GM19463 (cell line): ENCODE data around the gene ADAMTS8.
"Not testable (repeated sequence)": the region's sequence is repeated elsewhere in the genome, so short reads cannot be mapped to it uniquely, and the experiment has no call there.

ENCODE experiments used
- ATAC-seq: cut with Tn5 transposase; IDR thresholded peaks from one replicate; pipeline ENCODE4 v1.9.1; 2021; ENCODE audit warnings: mild to moderate bottlenecking, moderate library complexity; ENCODE audit not compliant: unreplicated experiment

Gene ADAMTS8

DNA sequence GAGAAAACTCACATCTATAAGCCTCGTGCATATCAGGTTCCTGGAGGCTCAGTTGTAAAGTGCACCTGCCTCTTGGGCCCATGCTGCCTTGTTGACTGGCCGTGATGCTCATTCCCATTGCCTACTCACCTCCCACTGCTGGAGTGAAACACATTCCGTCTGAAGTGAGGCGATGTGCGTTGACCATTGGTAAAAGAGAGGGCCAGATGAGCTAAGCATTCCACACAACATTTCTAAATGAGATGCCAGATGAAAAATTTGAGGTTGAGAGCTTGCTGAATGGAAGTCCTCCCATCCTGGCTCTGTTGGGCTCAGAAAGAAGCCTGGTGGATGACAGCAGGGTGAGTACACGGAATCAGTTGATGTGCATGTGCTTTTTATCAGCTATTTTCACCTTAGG is 11.5 kb upstream of the ADAMTS8 start:
- no peak for ATAC-seq

DNA sequence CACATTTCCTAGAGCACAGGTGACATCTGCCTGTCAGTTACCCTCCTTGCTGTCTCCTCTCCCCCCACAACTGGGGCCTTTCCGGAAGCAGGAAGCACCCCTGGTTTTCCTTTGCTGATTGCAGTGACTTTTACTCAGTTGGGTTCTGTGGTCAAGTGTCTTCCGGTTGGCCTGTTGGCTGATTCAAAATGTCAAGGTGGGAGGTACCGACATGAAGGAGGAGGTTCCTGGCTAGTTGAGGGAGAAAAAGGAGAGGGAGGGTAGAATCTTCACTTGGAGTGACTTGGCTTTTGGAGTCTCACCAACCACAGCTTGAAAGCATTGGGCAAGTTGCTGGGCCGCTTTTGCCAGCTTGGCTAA is 10.7 kb upstream of the ADAMTS8 start:
- ATAC-seq = no peak

DNA sequence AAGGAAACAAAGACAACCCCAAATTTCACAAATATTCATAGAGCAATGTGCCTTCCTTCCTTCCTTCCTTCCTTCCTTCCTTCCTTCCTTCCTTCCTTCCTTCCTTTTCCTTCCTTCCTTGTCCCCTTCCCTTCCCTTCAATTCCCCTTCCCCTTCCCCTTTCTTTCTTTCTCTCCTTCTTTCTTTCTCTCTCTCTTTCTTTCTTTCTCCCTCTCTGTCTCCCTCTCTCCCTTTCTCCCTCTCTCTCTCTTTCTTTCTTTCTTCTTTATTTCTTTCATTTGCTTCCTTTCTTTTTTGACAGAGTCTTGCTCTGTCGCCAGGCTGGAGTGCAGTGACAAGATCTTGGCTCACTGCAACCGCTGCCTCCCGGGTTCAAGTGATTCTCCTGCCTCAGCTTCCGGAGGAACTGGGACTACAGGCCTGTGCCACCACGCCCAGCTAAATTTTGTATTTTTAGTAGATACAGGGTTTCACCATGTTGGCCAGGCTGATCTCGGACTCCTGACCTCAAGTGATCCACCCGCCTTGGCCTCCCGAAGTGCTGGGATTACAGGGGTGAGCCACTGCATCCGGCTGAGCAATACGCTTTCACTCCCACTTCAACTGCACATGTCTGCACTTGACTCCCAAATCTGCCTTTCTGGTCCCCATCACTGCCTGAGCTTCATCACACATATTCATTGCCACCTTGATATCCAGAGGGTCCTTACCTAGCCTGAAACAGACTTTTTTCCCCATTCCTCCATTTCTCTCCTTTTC is 10.2 kb upstream of the ADAMTS8 start:
- not testable (repeated sequence) for ATAC-seq

DNA sequence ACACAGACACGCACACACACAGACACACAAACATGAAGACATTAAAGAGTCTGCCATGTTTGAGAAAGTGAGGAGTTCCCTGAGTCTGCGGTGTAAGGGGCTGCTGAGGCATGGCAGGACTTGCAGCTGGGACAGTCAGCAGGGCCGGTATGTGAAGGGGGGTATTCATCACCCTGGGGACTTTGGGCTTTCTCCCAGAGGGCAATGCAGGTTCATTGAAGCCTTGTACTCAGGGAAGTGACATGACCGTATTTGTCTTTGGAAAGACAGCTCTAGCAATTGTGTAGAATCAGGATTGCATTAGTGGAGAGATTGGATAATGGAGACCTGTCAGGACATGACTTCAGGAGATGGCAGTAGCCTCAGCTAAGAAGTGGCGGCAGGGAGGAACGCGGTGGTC is 9.4 kb upstream of the ADAMTS8 start:
- ATAC-seq = no peak

DNA sequence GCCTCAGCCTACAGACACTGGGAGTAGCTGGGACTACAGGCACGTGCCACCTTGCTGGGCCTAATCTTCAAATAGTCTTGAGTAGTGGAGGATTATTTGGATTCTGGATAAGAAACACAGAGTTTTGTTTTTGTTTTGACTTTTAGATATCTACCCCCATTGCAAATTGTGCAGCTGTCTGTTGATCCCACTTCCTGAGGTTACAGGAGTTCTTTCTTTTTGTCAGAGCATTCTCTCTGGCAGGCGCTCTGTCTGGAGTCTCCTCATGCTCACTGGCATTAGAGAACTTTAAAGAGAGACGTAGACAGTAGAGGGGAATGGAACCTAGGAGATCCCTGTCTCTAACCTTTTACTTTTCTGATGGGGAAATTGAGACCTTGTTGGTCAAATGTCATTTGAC is 7.8 kb upstream of the ADAMTS8 start:
- ATAC-seq = no peak

DNA sequence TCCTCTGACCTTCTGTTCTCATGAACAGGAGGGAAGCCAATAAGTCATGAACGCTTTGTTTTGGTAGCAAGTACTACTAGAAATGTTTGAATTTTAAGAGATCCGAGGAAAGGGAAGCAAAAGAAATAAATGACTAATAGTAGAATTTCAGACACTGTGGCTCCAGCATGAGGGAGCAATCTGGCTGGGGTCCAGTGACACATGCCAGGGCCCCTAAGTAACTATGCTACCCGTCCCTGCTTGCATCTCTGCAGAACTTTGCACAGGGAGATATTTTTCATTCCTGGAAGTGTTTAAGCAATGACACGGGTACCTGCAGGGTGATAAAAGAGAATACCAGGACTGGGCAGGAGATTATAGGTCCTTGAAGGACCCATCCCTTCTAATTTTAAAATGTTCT is 7.3 kb upstream of the ADAMTS8 start:
- ATAC-seq = no peak

DNA sequence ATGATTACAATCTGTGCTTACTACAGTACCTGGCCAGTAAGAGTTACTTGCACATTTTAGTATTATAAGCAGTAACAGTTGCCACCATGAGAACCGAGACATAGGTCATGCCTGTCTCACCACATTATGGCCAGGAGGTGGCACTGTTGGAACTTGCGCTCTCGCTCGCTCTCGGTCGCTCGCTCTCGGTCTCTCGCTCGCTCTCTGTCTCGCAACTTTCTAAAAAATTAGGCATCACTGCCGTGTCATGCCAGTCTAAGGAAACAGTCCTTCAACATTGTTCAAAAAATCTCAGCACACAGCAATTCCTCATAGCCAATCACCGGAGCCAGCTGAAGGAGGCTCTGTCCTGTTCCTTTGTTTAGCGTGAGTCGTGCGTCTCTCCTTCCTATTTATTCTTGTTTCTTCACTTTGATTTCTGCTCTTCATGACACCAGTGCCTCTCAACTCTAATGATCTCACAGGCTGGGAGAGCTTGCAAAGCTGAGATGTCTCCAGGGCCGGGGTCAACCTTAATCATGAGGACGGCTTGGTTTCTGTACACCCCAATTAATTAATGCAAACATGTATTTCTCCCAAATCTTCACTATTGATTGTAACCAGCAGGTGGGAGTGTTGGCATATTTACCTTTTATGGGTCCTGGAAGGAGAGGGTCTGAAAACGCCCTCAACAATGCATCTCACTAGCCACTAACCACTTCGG is 6.3 kb upstream of the ADAMTS8 start:
- ATAC-seq = peak; percentile 73

DNA sequence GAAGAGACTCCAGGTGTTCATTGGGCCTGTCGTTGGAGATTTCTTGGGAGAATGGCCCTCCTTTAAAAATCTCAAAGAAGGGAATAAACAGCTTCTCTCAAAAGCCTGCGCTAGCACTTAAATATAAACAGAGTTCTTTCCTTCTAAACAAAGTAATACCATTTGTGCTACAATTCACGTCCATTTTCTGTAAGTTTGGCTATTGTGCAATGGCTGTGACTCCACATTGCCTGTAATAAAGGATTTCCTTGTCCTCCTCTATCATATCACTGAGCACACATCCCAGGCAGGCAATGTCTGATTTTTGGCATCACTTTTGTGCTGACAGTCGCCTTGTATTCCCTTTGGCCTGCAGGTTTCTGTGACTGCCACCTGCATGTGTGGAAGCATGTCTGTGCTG is 4.9 kb upstream of the ADAMTS8 start:
- ATAC-seq = no peak

DNA sequence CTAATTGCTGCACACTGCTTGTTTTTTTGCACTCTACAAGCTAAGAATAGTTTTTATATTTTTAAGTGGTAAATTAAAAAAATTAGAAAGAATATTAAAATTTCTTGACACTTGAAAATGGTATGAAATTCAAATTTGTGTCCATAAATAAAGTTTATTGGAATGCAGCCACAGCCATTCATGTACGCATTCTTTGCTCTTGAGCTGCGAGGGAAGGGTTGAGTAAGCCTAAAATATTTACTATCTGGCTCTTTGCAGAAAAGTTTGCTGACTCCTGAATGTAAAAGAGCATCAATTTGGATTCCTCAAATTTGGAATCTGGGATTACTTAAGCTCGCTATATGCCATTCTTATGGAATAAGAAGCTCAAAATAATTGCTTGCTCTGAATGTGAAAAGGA is 3.4 kb upstream of the ADAMTS8 start:
- no peak for ATAC-seq

DNA sequence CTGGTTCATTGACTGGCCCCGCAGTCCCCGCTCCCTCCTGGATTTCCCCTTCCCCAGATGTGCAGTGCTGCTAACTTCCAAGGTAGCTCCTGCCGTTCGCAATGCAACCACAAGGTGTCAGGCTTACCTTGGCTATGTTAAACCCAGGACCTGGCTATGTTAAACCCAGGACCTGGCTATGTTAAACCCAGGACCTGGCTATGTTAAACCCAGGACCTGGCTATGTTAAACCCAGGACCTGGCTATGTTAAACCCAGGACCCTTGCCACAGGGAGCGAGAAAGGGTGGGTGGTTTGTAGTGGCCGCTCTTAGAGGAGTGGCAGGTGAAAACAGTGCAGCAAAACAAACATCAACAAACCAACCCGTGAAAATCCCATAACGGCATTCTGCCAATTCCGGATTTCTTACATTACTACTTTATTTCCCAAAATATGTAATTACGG is 2.9 kb upstream of the ADAMTS8 start:
- peak; percentile 59 for ATAC-seq

DNA sequence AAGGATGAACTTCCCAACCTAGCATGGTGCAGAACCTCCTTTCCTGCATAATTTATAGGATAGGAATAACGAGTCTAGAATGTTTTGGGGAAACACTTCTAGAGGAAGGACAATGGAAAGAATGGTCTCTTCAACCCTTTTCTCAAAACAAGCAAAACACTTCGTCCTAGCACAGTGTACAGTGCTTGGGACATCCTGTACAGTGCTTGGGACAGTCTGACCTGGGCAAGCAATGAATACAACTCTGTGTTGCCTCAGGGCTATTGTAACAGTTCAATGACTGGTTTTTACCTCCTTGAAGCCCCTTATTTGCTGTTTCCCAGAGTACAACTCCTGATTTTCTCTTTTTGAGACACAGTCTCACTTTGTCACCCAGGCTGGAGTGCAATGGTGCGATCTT is 1.6 kb upstream of the ADAMTS8 start:
- ATAC-seq = no peak

DNA sequence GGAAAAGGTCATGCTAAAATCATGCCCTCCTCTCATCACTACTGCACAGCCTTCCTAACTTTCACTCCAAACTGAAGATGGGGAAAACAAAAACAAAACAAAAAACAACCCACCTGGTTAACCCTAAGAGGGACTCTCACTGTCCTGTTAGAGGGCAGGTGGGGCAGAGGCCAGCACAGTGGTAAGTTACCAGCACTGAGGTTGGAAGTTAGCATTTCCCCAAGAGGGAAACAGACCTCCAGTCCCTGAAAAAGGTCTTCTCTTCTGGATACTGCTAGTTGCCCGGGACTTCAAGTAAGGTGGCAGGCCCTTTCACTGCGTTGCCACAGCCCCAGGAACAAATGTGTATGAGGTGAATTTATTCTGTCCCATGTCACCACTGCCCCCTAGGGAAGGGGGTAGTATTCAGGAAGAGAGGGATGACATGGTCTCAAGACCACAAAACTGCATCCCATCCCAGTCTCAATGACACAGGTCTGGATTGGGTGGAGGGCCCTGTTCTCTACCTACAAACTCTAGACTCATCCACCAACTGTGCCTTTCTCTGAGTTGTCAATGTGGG is 792 bp upstream of the ADAMTS8 start:
- no peak for ATAC-seq

DNA sequence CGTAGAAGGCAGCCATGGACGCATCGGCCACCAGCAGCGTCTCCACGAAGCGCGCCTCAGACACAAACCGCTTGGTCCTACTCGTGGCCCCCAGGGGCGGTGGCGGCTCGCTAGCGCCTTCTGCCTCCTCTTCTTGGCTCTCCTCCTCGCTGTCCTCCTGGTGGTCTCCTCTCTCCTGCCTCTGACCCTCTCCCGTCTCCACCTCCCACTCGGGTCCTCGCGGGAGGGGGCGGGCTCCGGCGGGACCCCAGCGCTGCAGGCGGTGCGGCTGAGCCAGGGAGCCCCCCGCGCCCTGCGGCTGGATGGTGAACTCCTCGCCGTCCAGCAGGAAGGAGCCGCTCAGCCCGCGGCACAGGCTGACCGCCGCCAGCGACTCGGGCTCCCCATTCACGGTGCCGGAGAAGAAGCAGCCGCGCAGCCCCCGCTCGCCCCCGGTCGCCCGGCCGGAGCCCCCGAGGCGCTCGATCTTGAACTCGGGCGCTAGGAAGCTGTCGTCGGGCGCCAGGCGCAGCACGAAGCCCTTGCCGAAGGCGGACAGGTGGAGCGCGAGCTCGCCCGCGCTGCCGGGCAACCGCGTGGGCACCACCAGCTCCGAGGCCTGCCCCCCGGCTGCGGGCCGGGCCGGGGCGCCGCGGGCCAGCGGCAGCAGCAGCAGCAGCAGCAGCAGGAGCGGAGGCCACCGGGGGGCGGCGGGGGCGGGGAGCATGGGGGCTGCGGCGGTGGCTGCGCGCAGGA is 661 bp downstream of the ADAMTS8 start:
- no peak for ATAC-seq

DNA sequence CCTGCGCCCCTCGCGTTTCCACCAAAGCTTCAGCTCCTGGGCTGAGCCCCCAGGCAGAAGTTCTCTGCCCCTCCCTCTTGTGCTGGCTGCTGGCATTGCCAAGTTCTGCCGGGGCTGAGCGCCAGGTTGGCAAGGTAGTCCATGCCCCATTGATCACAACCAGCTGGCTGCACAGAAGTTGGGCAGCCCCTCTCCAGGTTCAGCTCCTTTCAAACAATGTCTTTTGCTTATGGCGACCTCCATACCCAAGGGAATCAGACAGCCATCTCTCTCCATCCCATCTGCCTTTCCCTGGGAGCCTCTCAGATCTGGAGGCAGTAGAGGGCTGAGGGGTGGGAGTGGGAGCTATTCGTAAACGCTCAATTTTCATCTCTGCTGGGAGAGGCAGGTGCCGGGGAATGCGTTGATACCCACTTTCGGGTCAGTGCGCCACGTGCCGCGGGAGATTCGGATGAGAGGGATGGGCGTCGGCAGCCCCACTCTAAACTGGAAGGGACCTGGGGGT is 1.5 kb downstream of the ADAMTS8 start:
- no peak for ATAC-seq

DNA sequence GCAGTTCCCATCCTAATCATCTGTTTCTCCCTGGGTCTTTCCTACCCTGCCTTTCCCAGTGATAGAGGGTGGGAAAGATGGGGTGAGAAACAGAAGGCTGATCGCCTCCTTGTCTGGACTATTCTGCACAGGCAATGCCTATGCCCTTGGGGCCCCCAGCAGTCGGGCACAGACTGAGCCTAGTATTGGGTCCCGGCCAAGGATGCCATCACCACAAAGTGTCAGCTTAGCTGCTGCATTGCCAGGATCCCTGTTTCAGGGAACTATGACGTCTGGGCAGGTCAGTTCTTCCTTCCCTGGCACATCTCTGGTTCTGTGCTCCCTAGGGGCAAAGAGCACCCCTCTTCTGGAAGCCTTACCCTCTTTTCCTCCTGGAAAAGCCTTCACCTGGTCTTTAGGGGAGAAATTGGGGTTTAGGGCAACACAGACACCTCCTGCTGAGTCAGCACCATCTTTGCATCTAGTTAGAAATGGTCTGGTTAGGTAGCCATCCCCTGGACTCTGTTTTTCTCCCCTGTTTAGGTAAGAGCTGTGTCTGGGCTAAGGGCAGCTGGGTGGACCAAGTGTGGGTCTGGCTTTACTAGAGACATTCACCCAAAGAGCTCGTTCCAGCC is 2.1 kb downstream of the ADAMTS8 start:
- no peak for ATAC-seq

DNA sequence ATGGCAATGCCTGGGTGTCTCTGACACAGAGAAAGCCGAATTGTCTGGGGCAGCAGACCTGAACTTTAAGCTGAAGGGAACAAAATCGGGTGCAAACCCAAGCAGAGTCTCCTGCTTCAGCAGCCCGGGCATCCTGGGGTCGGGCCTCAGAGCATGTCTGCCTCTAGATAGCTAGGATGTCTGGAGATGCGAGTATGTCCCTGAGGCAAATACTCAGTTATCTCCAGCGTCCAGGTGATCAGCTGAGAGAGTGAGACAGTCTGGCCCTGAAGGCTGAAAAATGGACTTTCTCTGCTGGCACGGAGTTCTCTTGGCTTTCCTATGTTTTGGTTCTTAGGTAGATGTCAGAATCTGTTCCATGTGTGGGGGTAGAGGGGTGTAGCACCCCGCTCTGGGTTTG is 3.3 kb downstream of the ADAMTS8 start:
- no peak for ATAC-seq

DNA sequence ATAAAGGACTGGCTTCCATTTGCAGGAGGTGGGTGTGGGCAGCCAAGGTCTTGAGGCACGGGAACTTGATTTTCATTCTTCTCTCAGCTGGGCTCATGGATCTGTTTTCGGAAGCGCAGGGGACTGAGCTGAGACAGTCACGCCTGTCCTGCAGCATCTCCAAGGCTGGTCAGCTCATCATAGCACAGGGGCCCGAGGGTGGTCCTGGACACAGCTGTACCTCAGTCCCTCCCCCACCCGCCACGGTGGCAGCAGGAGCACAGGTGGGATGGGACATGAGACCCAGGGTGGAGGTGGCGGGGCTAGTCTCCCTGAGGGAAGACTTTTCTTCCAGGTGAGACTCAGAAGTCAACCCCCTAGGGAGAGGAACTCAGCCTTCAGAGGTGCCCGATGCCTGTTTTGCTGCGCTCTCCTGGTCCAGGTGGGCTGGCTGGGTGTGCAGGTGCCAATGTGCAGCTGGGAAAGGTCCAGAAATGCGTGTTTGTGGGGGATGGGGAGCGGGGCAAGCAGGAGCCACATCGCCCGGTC is 3.7 kb downstream of the ADAMTS8 start:
- ATAC-seq = no peak

DNA sequence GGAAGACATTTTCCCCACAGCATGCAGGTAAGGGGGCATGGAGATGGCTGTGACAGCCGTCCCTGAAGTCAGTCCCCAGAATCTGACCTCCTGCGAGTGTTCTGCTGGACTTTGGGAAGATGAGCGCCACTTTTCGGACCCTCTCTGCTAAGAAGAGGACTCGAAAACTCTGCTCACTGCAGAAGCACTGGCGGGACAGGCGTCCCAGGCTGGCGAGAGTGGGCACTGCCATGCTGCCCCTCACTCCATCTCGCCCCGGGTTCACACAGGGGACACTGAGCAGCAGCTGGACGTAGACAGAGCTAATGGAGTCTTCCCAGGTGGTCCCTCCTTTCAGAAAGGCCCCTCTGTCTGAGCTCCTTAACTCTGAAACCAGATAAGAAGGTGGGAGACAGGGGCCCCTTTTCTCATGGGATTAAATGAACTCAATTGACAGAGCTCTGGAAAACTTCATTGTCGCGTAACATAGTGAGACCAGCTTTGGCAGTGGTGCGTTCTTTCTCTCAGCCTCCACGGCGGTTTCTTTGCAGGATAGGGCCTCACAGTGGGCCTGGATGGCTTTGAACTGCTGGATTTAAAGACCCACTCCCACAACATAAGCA is 4.8 kb downstream of the ADAMTS8 start:
- ATAC-seq = no peak

DNA sequence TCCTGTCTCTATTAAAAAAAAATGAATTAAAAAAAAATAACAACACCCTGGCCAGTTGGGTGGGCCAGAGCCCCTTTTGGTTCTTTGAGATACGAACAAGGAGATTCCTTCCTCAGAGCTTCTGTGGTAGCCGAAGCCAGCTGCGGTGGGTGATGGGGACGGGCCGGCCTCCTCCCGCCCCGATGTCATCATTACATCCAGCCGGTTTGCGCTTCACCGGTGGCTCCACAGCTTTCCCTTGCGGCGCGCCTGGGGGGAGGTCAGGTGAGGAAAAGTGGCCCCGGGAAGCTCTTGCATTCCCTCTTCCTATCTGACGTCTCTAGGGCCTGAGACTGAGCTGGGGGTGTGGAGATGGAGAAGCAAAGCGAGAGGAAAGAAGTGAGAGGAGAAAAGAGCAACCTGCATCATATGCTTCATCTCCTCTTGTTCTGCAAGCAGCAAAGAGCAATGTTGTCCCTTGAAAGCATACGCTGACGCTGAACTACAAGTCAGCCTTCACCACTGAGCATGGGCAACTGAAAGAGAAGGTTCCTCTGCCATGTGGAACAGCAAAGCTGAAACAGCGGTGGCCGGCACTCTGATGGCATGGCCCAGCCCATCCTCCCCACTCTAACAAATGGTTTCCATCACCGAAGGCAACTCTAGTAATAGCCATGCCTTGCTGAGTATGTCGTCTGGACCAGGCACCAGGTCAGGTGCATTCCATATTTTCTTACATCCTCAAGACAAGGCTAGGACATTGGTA is 6.0 kb downstream of the ADAMTS8 start:
- ATAC-seq = no peak

DNA sequence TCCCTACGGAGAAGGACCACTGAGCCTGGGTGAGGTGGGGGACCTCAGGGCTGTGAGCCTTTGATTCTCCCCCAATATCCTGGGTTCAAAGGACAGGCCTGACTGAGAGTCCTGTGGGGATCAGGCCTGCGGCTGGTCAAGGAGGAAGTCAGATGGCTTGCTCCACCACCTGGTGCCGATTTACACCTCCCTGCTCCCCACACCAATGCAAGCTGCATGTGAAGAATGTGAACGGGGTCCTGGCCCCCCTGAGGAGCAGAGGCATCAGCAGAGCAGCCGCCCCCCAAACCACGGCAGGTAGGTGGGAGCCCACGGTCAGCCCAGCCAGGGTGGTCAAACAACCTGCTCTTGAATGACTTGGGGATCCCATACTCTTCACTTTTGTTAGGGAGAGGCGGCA is 6.7 kb downstream of the ADAMTS8 start:
- ATAC-seq = no peak
